Upper lobe of left lung (tissue), 4 donors: Measurements from ENCODE around the gene SPINT2.

ENCODE experiments used
- CTCF ChIP-seq, 6 experiments: fragments of 450-650 bp in 4 of 6; fragments of 200-600 bp in 2 of 6; sonication (generic) in 2 of 6; IDR thresholded peaks; one replicate each; pipeline ENCODE4 v1.5.1; 2016 to 2019; ENCODE audit warnings: antibody characterized with exemption in 6 of 6
- EP300 ChIP-seq, 4 donors: sonication (generic); formaldehyde crosslinking; IDR thresholded peaks; one replicate each; pipeline ENCODE4 v1.5.1; 2017; ENCODE audit warnings: antibody characterized with exemption in 4 of 4, control low read depth in 2 of 4
- POLR2A ChIP-seq, 4 donors: fragments of 450-650 bp; IDR thresholded peaks; one replicate each; pipeline ENCODE4 v1.5.1; 2016 to 2017; ENCODE audit warnings: antibody characterized with exemption in 4 of 4, mild to moderate bottlenecking in 2 of 4
- POLR2AphosphoS5 ChIP-seq, 2 donors: sonication (generic); formaldehyde crosslinking; IDR thresholded peaks; one replicate each; pipeline ENCODE4 v1.5.1; 2017; ENCODE audit warnings: antibody characterized with exemption in 2 of 2

- no peak for TF ChIP-seq POLR2A (IDR thresholded peaks at IDR 0.05)
- TF ChIP-seq CTCF (IDR thresholded peaks at IDR 0.05), result no peak
- no peak for TF ChIP-seq POLR2AphosphoS5 (IDR thresholded peaks at IDR 0.05)
- no peak for TF ChIP-seq EP300 (IDR thresholded peaks at IDR 0.05)
Measured at GRCh38 chr19:38287604-38288003, 23.2 kb downstream of the SPINT2 start.
